H9 (cell line): ENCODE results near the gene TMEM132D. TPM values are rescaled to one million over a fixed set of nuclear protein-coding genes. Genes with fewer than 3 reads are reported as not detected.
"Not testable (repeated sequence)": the region's sequence is repeated elsewhere in the genome, so short reads cannot be mapped to it uniquely, and the experiment has no call there.

Experiments
- DNase-seq: peaks from one replicate; pipeline ENCODE4 v3.0.0-alpha.2; 2017
- H2AFZ ChIP-seq: one replicate; pipeline ENCODE4 v1.6.1; 2013; ENCODE audit warnings: mild to moderate bottlenecking, low read length, control low read depth, moderate library complexity
- H2AK5ac ChIP-seq: 2 replicates; pipeline ENCODE4 v1.6.1; 2013; ENCODE audit warnings: low read length, control low read depth, mixed read lengths; ENCODE audit not compliant: insufficient read length
- H2BK120ac ChIP-seq: one replicate; pipeline ENCODE4 v1.6.1; 2013; ENCODE audit warnings: low read depth, mild to moderate bottlenecking, low read length, control low read depth, inconsistent platforms; ENCODE audit not compliant: poor library complexity, severe bottlenecking
- H2BK12ac ChIP-seq: 2 replicates; pipeline ENCODE4 v1.6.1; 2013; ENCODE audit warnings: low read length, control low read depth, mixed read lengths, low read depth; ENCODE audit not compliant: insufficient read length
- H2BK15ac ChIP-seq: 2 replicates; pipeline ENCODE4 v1.6.1; 2013; ENCODE audit warnings: low read depth, low read length, control low read depth
- H2BK20ac ChIP-seq: one replicate; pipeline ENCODE4 v1.6.1; 2013; ENCODE audit warnings: low read depth, mild to moderate bottlenecking, low read length, control low read depth, inconsistent platforms; ENCODE audit not compliant: poor library complexity, severe bottlenecking
- H2BK5ac ChIP-seq: 2 replicates; pipeline ENCODE4 v1.6.1; 2013; ENCODE audit warnings: low read length, control low read depth, mixed read lengths; ENCODE audit not compliant: insufficient read length
- H3K14ac ChIP-seq: 2 replicates; pipeline ENCODE4 v1.6.1; 2013; ENCODE audit warnings: low read length, control low read depth; ENCODE audit not compliant: insufficient read depth
- H3K18ac ChIP-seq: 2 replicates; pipeline ENCODE4 v1.6.1; 2013; ENCODE audit warnings: low read depth, mild to moderate bottlenecking, mixed read lengths, low read length, control low read depth; ENCODE audit not compliant: insufficient read length
- H3K23ac ChIP-seq: 2 replicates; pipeline ENCODE4 v1.6.1; 2013; ENCODE audit warnings: low read length, control low read depth, mixed read lengths, low read depth; ENCODE audit not compliant: insufficient read length
- H3K23me2 ChIP-seq: 2 replicates; pipeline ENCODE4 v1.6.1; 2013; ENCODE audit warnings: low read depth, mild to moderate bottlenecking, mixed read lengths, low read length, control low read depth; ENCODE audit not compliant: insufficient read length, poor library complexity, severe bottlenecking
- H3K27ac ChIP-seq: 2 replicates; pipeline ENCODE4 v1.5.1; 2013; ENCODE audit warnings: low read length, control low read depth, mixed read lengths, low read depth; ENCODE audit not compliant: insufficient read length
- H3K27me3 ChIP-seq: 2 replicates; pipeline ENCODE4 v1.6.1; 2013; ENCODE audit warnings: low read length, control low read depth, inconsistent platforms; ENCODE audit not compliant: insufficient read depth
- H3K4ac ChIP-seq: 2 replicates; pipeline ENCODE4 v1.6.1; 2013; ENCODE audit warnings: low read depth, mild to moderate bottlenecking, control low read depth, inconsistent platforms, low read length, moderate library complexity
- H3K4me1 ChIP-seq: 2 replicates; pipeline ENCODE4 v1.6.1; 2013; ENCODE audit warnings: low read length, control low read depth, inconsistent platforms; ENCODE audit not compliant: insufficient read depth
- H3K4me2 ChIP-seq: 2 replicates; pipeline ENCODE4 v1.6.1; 2013; ENCODE audit warnings: low read length, control low read depth, mixed read lengths; ENCODE audit not compliant: insufficient read length, insufficient read depth
- H3K56ac ChIP-seq: 2 replicates; pipeline ENCODE4 v1.6.1; 2013; ENCODE audit warnings: low read depth, mild to moderate bottlenecking, mixed read lengths, low read length, control low read depth; ENCODE audit not compliant: insufficient read length
- H3K79me1 ChIP-seq: 2 replicates; pipeline ENCODE4 v1.6.1; 2013; ENCODE audit warnings: low read depth, mild to moderate bottlenecking, moderate library complexity, low read length, control low read depth, inconsistent platforms; ENCODE audit not compliant: insufficient read depth, poor library complexity, severe bottlenecking
- H3K79me2 ChIP-seq: 2 replicates; pipeline ENCODE4 v1.6.1; 2013; ENCODE audit warnings: low read length, control low read depth, inconsistent platforms; ENCODE audit not compliant: insufficient read depth
- H3K9ac ChIP-seq: 2 replicates; pipeline ENCODE4 v1.6.1; 2013; ENCODE audit warnings: low read length, control low read depth, mixed read lengths; ENCODE audit not compliant: insufficient read length; ENCODE audit errors: extremely low read depth
- H3K9me3 ChIP-seq: one replicate; pipeline ENCODE4 v1.6.1; 2013; ENCODE audit warnings: low read depth, low read length, inconsistent platforms; ENCODE audit not compliant: control insufficient read depth
- H3T11ph ChIP-seq: one replicate; pipeline ENCODE4 v1.6.1; 2013; ENCODE audit warnings: mild to moderate bottlenecking, low read length, control low read depth, inconsistent platforms
- H4K20me1 ChIP-seq: one replicate; pipeline ENCODE4 v1.6.1; 2013; ENCODE audit not compliant: control insufficient read depth, insufficient read length, insufficient read depth
- H4K5ac ChIP-seq: 2 replicates; pipeline ENCODE4 v1.6.1; 2013; ENCODE audit warnings: low read depth, mild to moderate bottlenecking, mixed read lengths, low read length, control low read depth; ENCODE audit not compliant: insufficient read length
- H4K8ac ChIP-seq: replicated peaks from 2 replicates; pipeline ENCODE4 v1.6.1; 2013; ENCODE audit warnings: low read length, control low read depth, mixed read lengths, low read depth; ENCODE audit not compliant: insufficient read length
- H4K91ac ChIP-seq: 2 replicates; pipeline ENCODE4 v1.6.1; 2013; ENCODE audit warnings: low read depth, mild to moderate bottlenecking, moderate library complexity, mixed read lengths, low read length, control low read depth; ENCODE audit not compliant: insufficient read length
- H3K27ac Mint-ChIP-seq, 3 experiments: 2 replicates in 2 of 3; 3 replicates in 1 of 3; pipeline ENCODE4 v1.8.0; 2020 to 2021; ENCODE audit warnings: mixed read lengths in 3 of 3, mild to moderate bottlenecking in 1 of 3, moderate library complexity in 1 of 3
- H3K27me3 Mint-ChIP-seq: 2 replicates; pipeline ENCODE4 v1.8.0; 2021; ENCODE audit warnings: low read depth, mild to moderate bottlenecking, moderate library complexity, mixed read lengths
- H3K36me3 Mint-ChIP-seq, 3 experiments: 2 replicates in 2 of 3; 3 replicates in 1 of 3; pipeline ENCODE4 v1.8.0; 2020 to 2021; ENCODE audit warnings: low read depth in 3 of 3, mixed read lengths in 3 of 3; ENCODE audit not compliant: insufficient read depth in 1 of 3
- H3K4me1 Mint-ChIP-seq, 2 experiments: 2 replicates each; pipeline ENCODE4 v1.8.0; 2020; ENCODE audit warnings: mixed read lengths in 2 of 2
- H3K4me3 Mint-ChIP-seq, 2 experiments: 2 replicates in 1 of 2; 3 replicates in 1 of 2; pipeline ENCODE4 v1.8.0; 2020 to 2021; ENCODE audit warnings: mild to moderate bottlenecking in 2 of 2, mixed read lengths in 2 of 2, moderate library complexity in 1 of 2
- H3K9me3 Mint-ChIP-seq, 2 experiments: 2 replicates in 1 of 2; 3 replicates in 1 of 2; pipeline ENCODE4 v1.8.0; 2020; ENCODE audit warnings: mild to moderate bottlenecking in 2 of 2, mixed read lengths in 2 of 2, moderate library complexity in 1 of 2
- WGBS: extraction: QIAGEN DNeasy Blood & Tissue Kit; methylation state at CpG from one replicate; pipeline ENCODE4 v1.1.7; 2013; ENCODE audit warnings: missing lambda C conversion rate, low lambda C conversion rate, mixed read lengths; ENCODE audit not compliant: insufficient read length; ENCODE audit errors: extremely low coverage; 5-methylcytosine and 5-hydroxymethylcytosine counted together
- total RNA-seq: library from RNA; stranded (reverse); gene quantifications from 2 replicates; pipeline ENCODE4 v1.2.1, GENCODE V29; 2021
- TF ChIP-seq, protein P1 (sequence below): fragments of 200-600 bp; sonication (generic); conservative IDR thresholded peaks from 3 replicates; pipeline ENCODE4 v1.8.0; 2021; ENCODE audit warnings: antibody characterized with exemption, mild to moderate bottlenecking

Gene TMEM132D
- total RNA-seq, 1 experiment from 2014 or later, result 6.1 TPM

DNA sequence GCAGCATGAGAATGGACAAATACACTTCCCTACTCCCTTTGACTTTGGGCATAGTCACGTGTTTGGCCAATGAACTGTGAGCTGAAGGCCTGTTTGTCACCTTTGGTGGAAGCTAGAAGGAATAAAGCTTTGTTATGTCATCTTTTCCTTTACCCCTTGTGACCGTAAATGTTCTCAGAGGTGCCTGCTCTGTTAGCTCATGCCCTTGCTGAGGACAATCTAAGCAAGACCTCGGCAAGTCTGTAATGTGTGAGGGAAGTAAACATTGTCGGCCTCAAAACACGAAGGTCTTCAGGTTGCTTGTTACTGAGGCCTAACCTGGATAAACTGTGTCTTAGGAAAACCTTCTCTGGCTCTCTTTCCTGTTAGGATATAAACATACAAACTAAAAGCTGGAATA is 354.2 kb downstream of the TMEM132D start:
- Histone ChIP-seq H3K27ac (no peak overlapping the region), H2BK120ac (no peak overlapping the region), H3K14ac (no peak overlapping the region), H3K23ac (no peak overlapping the region), H3K4ac (no peak overlapping the region), H2AFZ (no peak overlapping the region), H3K79me1 (no peaks in the 10 kb centered on the region), H2AK5ac (no peak overlapping the region), H4K91ac (no peak overlapping the region), H2BK5ac (no peak overlapping the region), H4K5ac (no peak overlapping the region), H2BK15ac (no peak overlapping the region), H3K4me1 (no peaks in the 10 kb centered on the region), H3K18ac (no peak overlapping the region), H2BK20ac (no peak overlapping the region), H3K56ac (no peak overlapping the region), H3T11ph (no peak overlapping the region), H4K8ac (no peak overlapping the region), H3K4me2 (no peak overlapping the region), H3K79me2 (no peaks in the 10 kb centered on the region), H3K23me2 (no peaks in the 10 kb centered on the region), H3K27me3 (no peaks in the 10 kb centered on the region), H4K20me1 (no peaks in the 10 kb centered on the region), H2BK12ac (no peak overlapping the region), H3K9me3 (no peaks in the 10 kb centered on the region), H3K9ac (no peak overlapping the region)
- Mint-ChIP-seq H3K36me3 (peaks cover 0 to 2% (median 1%) of the 10 kb centered on the region in 3 experiments; a peak in 1 of 7 replicates), H3K9me3 (no peaks in the 10 kb centered on the region), H3K4me1 (no peaks in the 10 kb centered on the region), H3K27ac (no peak overlapping the region), H3K4me3 (no peak overlapping the region), H3K27me3 (no peaks in the 10 kb centered on the region)
- TF ChIP-seq, protein P1, sequence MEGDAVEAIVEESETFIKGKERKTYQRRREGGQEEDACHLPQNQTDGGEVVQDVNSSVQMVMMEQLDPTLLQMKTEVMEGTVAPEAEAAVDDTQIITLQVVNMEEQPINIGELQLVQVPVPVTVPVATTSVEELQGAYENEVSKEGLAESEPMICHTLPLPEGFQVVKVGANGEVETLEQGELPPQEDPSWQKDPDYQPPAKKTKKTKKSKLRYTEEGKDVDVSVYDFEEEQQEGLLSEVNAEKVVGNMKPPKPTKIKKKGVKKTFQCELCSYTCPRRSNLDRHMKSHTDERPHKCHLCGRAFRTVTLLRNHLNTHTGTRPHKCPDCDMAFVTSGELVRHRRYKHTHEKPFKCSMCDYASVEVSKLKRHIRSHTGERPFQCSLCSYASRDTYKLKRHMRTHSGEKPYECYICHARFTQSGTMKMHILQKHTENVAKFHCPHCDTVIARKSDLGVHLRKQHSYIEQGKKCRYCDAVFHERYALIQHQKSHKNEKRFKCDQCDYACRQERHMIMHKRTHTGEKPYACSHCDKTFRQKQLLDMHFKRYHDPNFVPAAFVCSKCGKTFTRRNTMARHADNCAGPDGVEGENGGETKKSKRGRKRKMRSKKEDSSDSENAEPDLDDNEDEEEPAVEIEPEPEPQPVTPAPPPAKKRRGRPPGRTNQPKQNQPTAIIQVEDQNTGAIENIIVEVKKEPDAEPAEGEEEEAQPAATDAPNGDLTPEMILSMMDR, result no peak
- no peak for DNase-seq
- WGBS, result no CpG with 5 or more reads among the region's 5 CpGs

DNA sequence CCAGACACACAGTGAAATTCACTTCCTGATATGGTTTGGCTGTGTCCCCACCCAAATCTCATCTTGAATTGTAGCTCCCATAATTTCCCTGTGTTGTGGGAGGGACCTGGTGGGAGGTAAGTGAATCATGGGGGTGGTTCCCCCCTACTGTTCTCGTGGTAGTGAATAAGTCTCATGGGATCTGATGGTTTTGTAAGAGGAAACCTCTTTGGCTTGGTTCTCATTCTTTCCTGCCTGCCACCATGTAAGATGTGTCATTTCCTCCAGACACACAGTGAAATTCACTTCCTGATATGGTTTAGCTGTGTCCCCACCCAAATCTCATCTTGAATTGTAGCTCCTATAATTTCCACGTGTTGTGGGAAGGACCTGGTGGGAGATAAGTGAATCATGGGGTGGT is 354.8 kb downstream of the TMEM132D start:
- H3K27ac Mint-ChIP-seq, H3K4me2 ChIP-seq, H3K27me3 ChIP-seq: not testable (repeated sequence)

More for the DNA sequence above, 354.8 kb downstream of the TMEM132D start:
- not testable (repeated sequence) for H3K23ac ChIP-seq, H2AK5ac ChIP-seq, H3K18ac ChIP-seq, H3K9me3 ChIP-seq, H3K4me1 Mint-ChIP-seq, H3K27me3 Mint-ChIP-seq, H3K27ac ChIP-seq, H2BK5ac ChIP-seq, DNase-seq, H3K36me3 Mint-ChIP-seq, H3K9me3 Mint-ChIP-seq, H3K79me2 ChIP-seq, H3K4me1 ChIP-seq, H3K4ac ChIP-seq, H4K8ac ChIP-seq, H4K5ac ChIP-seq, H3K79me1 ChIP-seq, H2BK20ac ChIP-seq, H4K91ac ChIP-seq, H2AFZ ChIP-seq, H3T11ph ChIP-seq, H4K20me1 ChIP-seq, H3K56ac ChIP-seq, H3K9ac ChIP-seq, H3K14ac ChIP-seq, H2BK120ac ChIP-seq, H2BK15ac ChIP-seq, H3K23me2 ChIP-seq, H3K4me3 Mint-ChIP-seq, H2BK12ac ChIP-seq
- no CpG with 5 or more reads among the region's 2 CpGs for WGBS
